HUES6 (cell line): ENCODE results near the gene SIX1.

Source experiments
- H3K27ac ChIP-seq: 2 replicates; pipeline ENCODE4 v1.7.0; 2013; ENCODE audit warnings: low read depth, mild to moderate bottlenecking, low read length, inconsistent platforms
- H3K27me3 ChIP-seq: 2 replicates; pipeline ENCODE4 v1.6.1; 2013; ENCODE audit warnings: low read length; ENCODE audit not compliant: control insufficient read depth, insufficient read depth
- H3K36me3 ChIP-seq: 2 replicates; pipeline ENCODE4 v1.6.1; 2013; ENCODE audit warnings: low read length; ENCODE audit not compliant: control insufficient read depth, insufficient read depth
- H3K4me1 ChIP-seq: 2 replicates; pipeline ENCODE4 v1.6.1; 2013; ENCODE audit warnings: low read length; ENCODE audit not compliant: control insufficient read depth, insufficient read depth
- H3K4me3 ChIP-seq: 2 replicates; pipeline ENCODE4 v1.5.1; 2013; ENCODE audit warnings: low read depth, low read length
- H3K9ac ChIP-seq: one replicate; pipeline ENCODE4 v1.6.1; 2013; ENCODE audit warnings: mild to moderate bottlenecking, low read length
- H3K9me3 ChIP-seq: 2 replicates; pipeline ENCODE4 v1.6.1; 2013; ENCODE audit warnings: low read depth, low read length; ENCODE audit not compliant: control insufficient read depth, insufficient read depth

SIX1 gene

GRCh38 chr14:60648934-60649874, at the start of gene SIX1:
Gene SIX1, minus strand, starts transcription at chr14:60649477. Its CDS starts 288 bp downstream, at chr14:60649189.
- H3K4me3 ChIP-seq: peak within 1 kb of the TSS; percentile 65
- H3K27ac ChIP-seq: no peak within 1 kb of the TSS
- H3K9ac ChIP-seq: no peak within 1 kb of the TSS
- peaks cover 76% of the 10 kb centered on the region for H3K4me1 ChIP-seq
- no peaks in the 10 kb centered on the region for H3K36me3 ChIP-seq
- H3K9me3 ChIP-seq: no peaks in the 10 kb centered on the region
- peaks cover 100% of the 10 kb centered on the region for H3K27me3 ChIP-seq

GRCh38 chr14:60695327-60695726, 46.0 kb upstream of the SIX1 start:
- Histone ChIP-seq H3K9ac (no peak overlapping the region), H3K4me1 (no peaks in the 10 kb centered on the region), H3K36me3 (no peaks in the 10 kb centered on the region), H3K27ac (no peak overlapping the region), H3K27me3 (no peaks in the 10 kb centered on the region), H3K4me3 (no peak overlapping the region), H3K9me3 (no peaks in the 10 kb centered on the region; the same call in 1 of the 2 replicates)

GRCh38 chr14:60691383-60692113, 42.3 kb upstream of the SIX1 start:
- no peak overlapping the region for H3K27ac ChIP-seq
- H3K9me3 ChIP-seq: no peaks in the 10 kb centered on the region
- no peaks in the 10 kb centered on the region for H3K27me3 ChIP-seq
- H3K4me3 ChIP-seq: no peak overlapping the region
- H3K36me3 ChIP-seq: no peaks in the 10 kb centered on the region
- no peaks in the 10 kb centered on the region for H3K4me1 ChIP-seq
- H3K9ac ChIP-seq: no peak overlapping the region

GRCh38 chr14:60686865-60687264, 37.6 kb upstream of the SIX1 start:
- Histone ChIP-seq H3K4me3 (no peak overlapping the region), H3K9ac (no peak overlapping the region), H3K9me3 (no peaks in the 10 kb centered on the region), H3K27ac (no peak overlapping the region), H3K4me1 (no peaks in the 10 kb centered on the region), H3K36me3 (no peaks in the 10 kb centered on the region), H3K27me3 (no peaks in the 10 kb centered on the region)

- Histone ChIP-seq H3K9ac (no peak overlapping the region), H3K9me3 (no peaks in the 10 kb centered on the region), H3K27me3 (no peaks in the 10 kb centered on the region), H3K27ac (no peak overlapping the region), H3K4me1 (peaks cover 8% of the 10 kb centered on the region), H3K4me3 (no peak overlapping the region), H3K36me3 (no peaks in the 10 kb centered on the region)
Observed at GRCh38 chr14:60684203-60684602, 34.9 kb upstream of the SIX1 start.

- no peaks in the 10 kb centered on the region for H3K36me3 ChIP-seq
- H3K4me1 ChIP-seq: peaks cover 16% of the 10 kb centered on the region
- H3K4me3 ChIP-seq: no peak overlapping the region
- H3K9ac ChIP-seq: no peak overlapping the region
- no peaks in the 10 kb centered on the region for H3K27me3 ChIP-seq
- no peak overlapping the region for H3K27ac ChIP-seq
- H3K9me3 ChIP-seq: no peaks in the 10 kb centered on the region
Observed at GRCh38 chr14:60681271-60681670, 32.0 kb upstream of the SIX1 start.

GRCh38 chr14:60680511-60680910, 31.2 kb upstream of the SIX1 start:
- Histone ChIP-seq H3K4me3 (no peak overlapping the region), H3K9ac (no peak overlapping the region), H3K27ac (no peak overlapping the region), H3K4me1 (peaks cover 16% of the 10 kb centered on the region), H3K36me3 (no peaks in the 10 kb centered on the region), H3K27me3 (no peaks in the 10 kb centered on the region), H3K9me3 (no peaks in the 10 kb centered on the region)

- no peak overlapping the region for H3K4me3 ChIP-seq
- H3K4me1 ChIP-seq: peaks cover 16% of the 10 kb centered on the region
- H3K9me3 ChIP-seq: no peaks in the 10 kb centered on the region
- H3K9ac ChIP-seq: no peak overlapping the region
- no peak overlapping the region for H3K27ac ChIP-seq
- no peaks in the 10 kb centered on the region for H3K36me3 ChIP-seq
- no peaks in the 10 kb centered on the region for H3K27me3 ChIP-seq
Observed at GRCh38 chr14:60679566-60680258, 30.4 kb upstream of the SIX1 start.

GRCh38 chr14:60677701-60678100, 28.4 kb upstream of the SIX1 start:
- no peak overlapping the region for H3K4me3 ChIP-seq
- no peak overlapping the region for H3K9ac ChIP-seq
- no peaks in the 10 kb centered on the region for H3K27me3 ChIP-seq
- no peak overlapping the region for H3K27ac ChIP-seq
- no peaks in the 10 kb centered on the region for H3K9me3 ChIP-seq
- H3K36me3 ChIP-seq: no peaks in the 10 kb centered on the region
- peaks cover 16% of the 10 kb centered on the region for H3K4me1 ChIP-seq

GRCh38 chr14:60670989-60671388, 21.7 kb upstream of the SIX1 start:
- no peaks in the 10 kb centered on the region for H3K27me3 ChIP-seq

More at GRCh38 chr14:60670989-60671388, 21.7 kb upstream of the SIX1 start:
- H3K9me3 ChIP-seq: no peaks in the 10 kb centered on the region
- H3K4me1 ChIP-seq: no peaks in the 10 kb centered on the region
- no peak overlapping the region for H3K9ac ChIP-seq
- H3K27ac ChIP-seq: no peak overlapping the region
- no peak overlapping the region for H3K4me3 ChIP-seq
- no peaks in the 10 kb centered on the region for H3K36me3 ChIP-seq
